ENCODE measurements around the gene CSRP1.
A peak's percentile ranks its signal among the peaks of the same experiment; 100 is the strongest.

- TF ChIP-seq CTCF (IDR thresholded peaks at IDR 0.05), result peak in 1 of 3 donors; percentile 6
- peak; percentile 79 for TF ChIP-seq POLR2A (IDR thresholded peaks at IDR 0.05)
These were observed at the start of gene CSRP1 for GRCh38 chr1:201506557-201507359.
